Measurements from ENCODE around the gene ZG16.
A peak's percentile ranks its signal among the peaks of the same experiment; 100 is the strongest.

ZG16 gene

DNA sequence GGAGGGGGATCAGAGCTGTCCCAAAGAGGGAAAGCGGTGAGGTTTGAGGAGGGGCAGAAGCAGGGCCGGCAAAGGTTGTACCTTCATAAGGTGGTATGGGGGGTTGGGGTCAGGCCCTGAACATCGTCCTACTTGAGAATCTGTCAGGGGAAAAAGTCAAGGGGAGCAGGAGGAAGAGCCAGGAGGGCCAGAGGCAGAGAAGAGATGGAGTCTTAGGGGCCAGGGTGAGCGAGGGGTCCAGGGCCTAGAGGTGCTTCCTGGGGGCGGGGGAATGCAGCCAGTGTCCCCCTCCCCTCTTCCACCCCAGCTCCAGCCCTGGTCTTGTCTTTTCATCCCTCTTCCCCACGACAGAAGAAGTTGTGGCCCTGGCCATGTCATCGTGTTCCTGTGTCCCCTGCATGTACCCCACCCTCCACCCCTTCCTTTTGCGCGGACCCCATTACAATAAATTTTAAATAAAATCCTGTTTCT is 32.7 kb downstream of the ZG16 start:
- DNase-seq = no peak

- peak; percentile 59 for DNase-seq
Observed at GRCh38 chr16:29811170-29811895, 33.3 kb downstream of the ZG16 start.

- DNase-seq = no peak
Observed at GRCh38 chr16:29811896-29812665, 34.0 kb downstream of the ZG16 start, which contains the start of gene PRRT2. Gene PRRT2, plus strand, starts transcription at chr16:29812193. Its CDS starts 862 bp downstream, at chr16:29813055.

GRCh38 chr16:29812754-29813643 is 34.9 kb downstream of the ZG16 start:
- no peak for DNase-seq

DNA sequence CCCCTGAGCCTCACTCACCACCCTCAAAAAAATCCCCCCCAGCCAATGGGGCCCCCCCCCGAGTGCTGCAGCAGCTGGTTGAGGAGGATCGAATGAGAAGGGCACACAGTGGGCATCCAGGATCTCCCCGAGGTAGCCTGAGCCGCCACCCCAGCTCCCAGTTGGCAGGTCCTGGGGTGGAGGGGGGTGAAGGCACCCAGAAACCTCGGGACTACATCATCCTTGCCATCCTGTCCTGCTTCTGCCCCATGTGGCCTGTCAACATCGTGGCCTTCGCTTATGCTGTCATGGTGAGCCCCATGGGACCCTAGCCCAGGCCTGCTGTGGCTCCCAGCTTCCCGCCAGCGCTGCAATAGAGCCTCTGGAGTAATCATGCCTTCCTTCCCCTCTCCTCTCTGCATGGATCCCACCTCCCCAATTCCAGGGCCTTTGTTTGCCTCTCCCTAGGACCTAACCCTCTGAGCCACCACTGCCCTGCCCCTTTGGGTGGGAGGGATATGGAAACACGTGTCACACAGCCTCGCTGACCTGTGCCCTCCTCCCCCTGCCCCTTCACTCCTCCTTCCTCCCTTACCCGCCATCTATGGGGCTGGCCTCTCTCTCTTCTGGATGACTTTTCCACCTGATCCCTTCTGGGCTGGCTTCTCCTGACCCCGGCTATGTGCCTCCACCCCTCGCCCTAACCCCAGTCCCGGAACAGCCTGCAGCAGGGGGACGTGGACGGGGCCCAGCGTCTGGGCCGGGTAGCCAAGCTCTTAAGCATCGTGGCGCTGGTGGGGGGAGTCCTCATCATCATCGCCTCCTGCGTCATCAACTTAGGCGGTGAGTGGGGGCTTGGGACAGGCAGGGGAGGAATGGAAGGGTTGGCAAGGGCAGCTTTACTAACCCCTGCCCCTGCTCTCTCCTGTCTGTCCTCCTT is 35.8 kb downstream of the ZG16 start:
- DNase-seq = no peak

DNA sequence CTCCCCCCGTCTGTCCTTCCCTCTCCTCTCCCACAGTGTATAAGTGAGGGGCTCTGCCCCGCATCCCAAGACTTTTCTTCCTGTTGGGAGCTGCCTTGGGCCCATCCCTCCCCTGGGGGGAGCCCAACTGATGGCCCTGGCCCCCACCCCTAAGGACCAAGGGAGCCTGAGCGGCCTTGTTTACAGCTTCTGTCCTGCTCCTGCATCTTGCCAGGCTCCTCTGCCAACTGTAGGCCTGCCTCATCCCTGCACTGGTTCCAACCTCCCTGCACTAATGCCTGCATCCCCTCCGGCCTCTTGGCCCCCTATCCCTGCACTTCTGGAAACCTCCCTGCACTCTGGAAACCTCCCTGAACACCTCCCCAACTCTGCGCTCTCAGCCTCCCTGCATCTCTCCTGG is 36.5 kb downstream of the ZG16 start:
- no peak for DNase-seq

GRCh38 chr16:29815032-29815721 is 37.1 kb downstream of the ZG16 start:
- DNase-seq = no peak

DNA sequence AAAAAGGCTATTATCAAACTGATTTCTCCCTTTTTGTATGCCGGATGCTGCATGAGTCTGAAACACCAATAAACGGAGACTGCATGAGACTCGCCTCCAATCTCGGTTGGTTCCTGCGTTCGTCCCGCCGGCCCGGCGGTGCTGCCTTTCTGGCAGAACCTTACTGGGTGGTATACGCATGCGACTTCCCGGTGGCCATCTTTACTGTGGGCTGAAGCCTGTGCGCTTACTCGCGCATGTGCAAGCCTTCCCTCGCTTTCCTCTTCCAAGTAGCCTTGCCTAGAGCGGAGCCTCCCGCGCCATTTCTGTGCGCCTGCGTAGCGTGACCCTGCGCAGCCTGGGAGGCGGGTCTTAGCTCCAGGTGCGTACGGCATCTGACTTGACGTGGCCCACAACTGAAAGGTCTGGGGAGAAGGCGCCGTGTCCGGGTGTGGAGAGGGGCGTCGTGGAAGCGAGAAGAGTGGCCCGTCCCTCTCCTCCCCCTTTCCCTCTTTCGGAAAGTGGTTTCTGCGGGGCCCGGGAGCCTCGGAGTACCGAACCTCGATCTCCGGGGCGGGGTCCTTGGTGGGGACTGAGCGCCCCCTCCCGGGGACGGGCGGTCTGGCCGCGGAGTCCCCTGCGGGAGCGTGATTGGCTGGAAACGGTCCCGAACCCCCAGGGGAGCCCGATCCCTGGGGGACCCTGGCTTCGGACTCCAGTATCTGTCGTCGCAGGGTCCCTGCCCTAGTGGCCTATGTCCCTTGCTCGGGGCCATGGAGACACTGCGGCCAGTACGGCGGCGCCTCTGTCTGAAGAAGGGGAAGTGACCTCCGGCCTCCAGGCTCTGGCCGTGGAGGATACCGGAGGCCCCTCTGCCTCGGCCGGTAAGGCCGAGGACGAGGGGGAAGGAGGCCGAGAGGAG is 38.0 kb downstream of the ZG16 start, which contains the start of gene PAGR1:
Gene PAGR1 (plus strand): TSS at position 360 of the 901 bp plus-strand sequence. CDS start 374 bp downstream, at position 734.
- DNase-seq = peak; percentile 99

GRCh38 chr16:29816694-29817441 is 38.8 kb downstream of the ZG16 start:
- no peak for DNase-seq

DNA sequence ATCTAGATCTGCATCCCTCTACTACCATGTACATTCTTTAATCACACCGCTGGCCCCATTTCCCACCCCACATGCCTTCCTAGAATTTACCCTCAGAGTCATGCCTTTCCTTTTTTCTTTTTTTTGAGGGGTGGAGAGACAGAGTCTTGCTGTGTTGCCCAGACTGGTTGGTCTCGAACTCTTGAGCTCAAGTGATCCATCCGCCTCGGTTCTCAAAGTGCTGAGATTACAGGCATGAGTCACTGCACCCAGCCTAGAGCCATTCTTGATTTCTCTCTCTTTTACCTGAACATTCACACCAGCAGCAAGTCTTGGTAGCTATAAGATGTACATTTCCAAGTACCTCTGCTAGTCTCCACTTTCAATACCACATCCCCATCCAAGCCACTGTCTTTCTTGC is 40.0 kb downstream of the ZG16 start:
- DNase-seq = no peak

DNA sequence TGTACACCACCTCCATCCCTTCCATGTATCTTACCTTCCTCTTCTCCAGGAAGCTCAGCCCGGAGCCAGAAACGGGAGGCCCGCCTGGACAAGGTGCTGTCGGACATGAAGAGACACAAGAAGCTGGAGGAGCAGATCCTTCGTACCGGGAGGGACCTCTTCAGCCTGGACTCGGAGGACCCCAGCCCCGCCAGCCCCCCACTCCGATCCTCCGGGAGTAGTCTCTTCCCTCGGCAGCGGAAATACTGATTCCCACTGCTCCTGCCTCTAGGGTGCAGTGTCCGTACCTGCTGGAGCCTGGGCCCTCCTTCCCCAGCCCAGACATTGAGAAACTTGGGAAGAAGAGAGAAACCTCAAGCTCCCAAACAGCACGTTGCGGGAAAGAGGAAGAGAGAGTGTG is 41.5 kb downstream of the ZG16 start:
- DNase-seq = no peak

DNA sequence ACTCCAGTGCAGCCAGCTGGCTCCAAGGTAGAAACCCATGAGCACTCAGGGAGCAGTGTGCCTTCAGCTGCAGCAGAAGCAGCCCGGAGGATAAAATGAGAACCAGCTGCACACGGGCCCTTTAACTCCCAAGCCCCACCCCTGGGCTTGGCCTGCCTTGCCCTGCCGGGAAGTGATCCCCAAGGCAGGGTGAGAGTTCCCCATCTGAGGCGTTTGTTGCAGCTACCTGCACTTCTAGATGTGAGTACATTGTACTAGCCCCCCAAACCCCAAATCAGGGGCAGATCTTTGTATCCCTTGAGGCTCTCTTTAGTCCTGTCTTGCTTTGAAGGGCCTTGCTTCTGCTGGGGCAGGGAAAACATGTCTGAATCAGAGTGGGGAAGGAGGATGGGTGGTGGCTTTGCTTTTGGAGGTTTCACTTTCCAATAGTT is 42.2 kb downstream of the ZG16 start, which contains the start of gene MVP:
Gene MVP (plus strand): TSS at position 192 of the 431 bp plus-strand sequence. CDS start 10,088 bp downstream, outside the sequence.
- peak; percentile 46 for DNase-seq

DNA sequence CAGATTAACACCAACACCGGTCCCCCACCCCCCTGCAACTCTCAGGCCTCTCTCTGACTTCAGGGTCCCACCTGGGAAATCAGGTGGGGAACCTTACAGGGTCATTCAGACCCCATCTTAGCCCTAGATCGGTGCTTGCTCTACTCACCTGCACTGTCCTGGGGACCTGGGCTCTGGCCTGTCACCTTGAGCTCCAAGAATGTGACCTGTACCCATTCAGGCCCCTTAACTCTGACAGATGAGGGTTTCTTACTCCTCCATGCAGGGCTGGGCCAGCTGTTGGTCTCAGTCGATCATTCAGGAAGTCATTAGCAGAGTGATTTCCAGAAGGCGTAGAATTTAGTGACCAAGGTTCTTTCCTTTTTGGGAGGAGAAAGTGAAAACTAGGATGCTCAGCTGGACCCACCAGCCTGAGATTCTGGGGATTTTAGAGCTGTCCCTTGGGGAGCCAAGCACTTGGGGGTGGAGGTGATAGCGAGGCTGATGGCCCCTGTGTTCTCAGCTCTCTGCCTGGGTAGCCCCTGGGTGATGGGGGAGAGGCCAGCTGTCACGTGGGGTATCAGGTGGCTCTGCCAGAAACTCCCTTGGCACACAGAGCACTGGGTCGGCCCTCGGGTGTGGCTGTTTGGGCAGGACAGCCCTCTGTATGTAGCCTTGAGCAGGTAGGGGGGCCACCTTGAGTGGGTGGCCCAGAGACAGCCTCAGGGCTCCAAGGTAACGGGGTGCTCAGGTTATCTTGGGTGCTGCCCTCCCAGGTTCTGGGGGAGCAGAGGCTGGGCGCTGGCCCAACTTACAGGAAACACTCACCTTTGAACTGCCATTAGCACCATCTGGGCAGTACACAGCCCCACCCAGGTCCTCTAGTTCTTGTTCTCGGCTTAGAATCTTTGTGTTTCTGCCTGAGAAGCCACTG is 42.9 kb downstream of the ZG16 start:
- DNase-seq = peak; percentile 40

- no peak for DNase-seq
Observed at GRCh38 chr16:29821643-29822115, 43.6 kb downstream of the ZG16 start.

- DNase-seq = no peak
Observed at GRCh38 chr16:29824589-29825144, 46.6 kb downstream of the ZG16 start.

DNA sequence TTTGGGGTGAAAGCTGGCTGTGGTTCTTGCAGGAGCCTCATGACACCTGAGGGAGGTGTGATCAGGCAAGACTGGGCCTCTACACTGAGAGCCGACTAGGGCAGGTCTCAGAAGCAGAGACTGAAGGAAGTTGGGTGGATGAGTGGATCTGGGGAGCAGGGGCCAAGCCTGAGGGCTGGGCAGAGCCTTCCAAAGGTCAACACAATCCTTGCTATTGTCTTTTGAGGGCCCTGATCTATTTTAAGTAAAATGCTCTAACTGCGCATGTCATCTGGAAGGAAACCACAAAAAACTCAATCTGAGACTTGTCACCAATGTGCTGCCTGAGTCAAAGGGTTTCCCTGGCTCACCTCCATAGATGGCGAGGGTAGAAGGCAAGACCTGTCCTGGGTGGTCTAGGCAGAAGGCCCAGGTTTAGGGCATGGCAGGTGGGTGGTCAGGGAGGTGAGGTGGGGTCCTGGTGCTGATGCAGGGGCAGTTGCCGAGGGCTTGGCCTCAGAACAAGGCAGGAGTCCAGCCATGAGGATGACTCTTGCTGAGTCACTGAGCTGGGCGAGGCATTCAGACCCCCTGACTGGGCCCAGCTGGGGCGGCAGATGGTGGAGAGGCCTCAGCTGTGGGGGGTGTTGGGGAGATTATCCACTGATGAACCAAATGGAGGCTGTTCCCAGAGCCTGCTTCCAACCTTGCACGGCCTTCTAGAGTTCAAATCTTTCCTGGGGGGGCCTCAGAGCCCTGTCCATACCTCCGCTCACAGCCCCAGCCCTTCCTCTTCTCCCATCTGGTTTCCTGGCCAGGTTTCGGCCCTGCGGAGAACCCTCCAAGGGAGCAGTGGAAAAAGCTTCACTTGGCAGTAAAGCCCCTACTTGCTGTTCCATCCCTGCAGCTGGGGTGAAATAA is 47.3 kb downstream of the ZG16 start:
- DNase-seq = peak; percentile 41

All from central memory CD4-positive, alpha-beta T cell (primary cell).